ENCODE measurements around the gene KRT13. TPM values are rescaled to one million over a fixed set of nuclear protein-coding genes. Genes with fewer than 3 reads are reported as not detected.

The KRT13 gene
- total and polyA plus RNA-seq, 4 donors = 0.13 to 3.7 (median 2.8) TPM; not detected in 1

DNA sequence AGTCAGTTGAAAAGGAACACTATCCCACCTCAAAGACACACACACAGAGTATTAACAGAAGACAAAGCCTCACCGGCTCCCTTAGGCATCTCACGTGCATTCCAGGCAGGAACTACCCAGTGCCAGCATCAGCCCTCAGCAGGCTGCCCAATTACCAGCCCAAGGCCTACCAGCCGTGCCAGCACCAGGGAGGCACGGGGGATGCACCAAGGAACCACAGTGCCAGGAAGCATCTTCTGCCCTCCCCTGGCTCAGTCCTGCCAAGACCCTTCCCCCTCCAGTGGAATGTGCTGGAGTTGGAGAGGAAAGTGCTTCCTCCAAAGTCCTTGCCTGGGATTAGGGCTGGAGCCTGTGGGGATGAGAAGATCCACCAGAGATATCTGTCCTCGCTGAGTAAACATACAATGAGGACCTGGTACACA lies 33.7 kb upstream of the KRT13 start:
- Histone ChIP-seq H3K9ac (ENCODE audit: low read depth in 1 of 2, low read length in 2 of 2) (no peak overlapping the region), H3K27me3 (ENCODE audit: control insufficient read depth in 4 of 4, insufficient read depth in 4 of 4, low read length in 3 of 4) (peaks cover 0 to 2% (median 0%) of the 10 kb centered on the region in 4 donors), H3K4me3 (ENCODE audit: low read depth in 1 of 3, low read length in 3 of 3) (no peak overlapping the region), H3K36me3 (ENCODE audit: control insufficient read depth in 4 of 4, insufficient read depth in 3 of 4, low read depth in 1 of 4, low read length in 3 of 4) (no peaks in the 10 kb centered on the region), H3K4me1 (ENCODE audit: control insufficient read depth in 4 of 4, insufficient read depth in 4 of 4, low read length in 3 of 4) (no peaks in the 10 kb centered on the region), H3K27ac (ENCODE audit: low read depth in 1 of 2, low read length in 2 of 2) (no peak overlapping the region), H3K9me3 (ENCODE audit: control insufficient read depth in 4 of 4, low read length in 3 of 4) (no peaks in the 10 kb centered on the region)
- DNase-seq (ENCODE audit: low spot score) = no peak
- WGBS = 74% methylated on average over 5 of the region's 5 CpGs
- TF ChIP-seq, protein P1, sequence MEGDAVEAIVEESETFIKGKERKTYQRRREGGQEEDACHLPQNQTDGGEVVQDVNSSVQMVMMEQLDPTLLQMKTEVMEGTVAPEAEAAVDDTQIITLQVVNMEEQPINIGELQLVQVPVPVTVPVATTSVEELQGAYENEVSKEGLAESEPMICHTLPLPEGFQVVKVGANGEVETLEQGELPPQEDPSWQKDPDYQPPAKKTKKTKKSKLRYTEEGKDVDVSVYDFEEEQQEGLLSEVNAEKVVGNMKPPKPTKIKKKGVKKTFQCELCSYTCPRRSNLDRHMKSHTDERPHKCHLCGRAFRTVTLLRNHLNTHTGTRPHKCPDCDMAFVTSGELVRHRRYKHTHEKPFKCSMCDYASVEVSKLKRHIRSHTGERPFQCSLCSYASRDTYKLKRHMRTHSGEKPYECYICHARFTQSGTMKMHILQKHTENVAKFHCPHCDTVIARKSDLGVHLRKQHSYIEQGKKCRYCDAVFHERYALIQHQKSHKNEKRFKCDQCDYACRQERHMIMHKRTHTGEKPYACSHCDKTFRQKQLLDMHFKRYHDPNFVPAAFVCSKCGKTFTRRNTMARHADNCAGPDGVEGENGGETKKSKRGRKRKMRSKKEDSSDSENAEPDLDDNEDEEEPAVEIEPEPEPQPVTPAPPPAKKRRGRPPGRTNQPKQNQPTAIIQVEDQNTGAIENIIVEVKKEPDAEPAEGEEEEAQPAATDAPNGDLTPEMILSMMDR (IDR thresholded peaks at IDR 0.05; ENCODE audit: low read depth, low read length, missing input control) = no peak
- TF ChIP-seq, protein P2, sequence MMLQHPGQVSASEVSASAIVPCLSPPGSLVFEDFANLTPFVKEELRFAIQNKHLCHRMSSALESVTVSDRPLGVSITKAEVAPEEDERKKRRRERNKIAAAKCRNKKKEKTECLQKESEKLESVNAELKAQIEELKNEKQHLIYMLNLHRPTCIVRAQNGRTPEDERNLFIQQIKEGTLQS (IDR thresholded peaks at IDR 0.05) = no peak
- TF ChIP-seq, protein P3, sequence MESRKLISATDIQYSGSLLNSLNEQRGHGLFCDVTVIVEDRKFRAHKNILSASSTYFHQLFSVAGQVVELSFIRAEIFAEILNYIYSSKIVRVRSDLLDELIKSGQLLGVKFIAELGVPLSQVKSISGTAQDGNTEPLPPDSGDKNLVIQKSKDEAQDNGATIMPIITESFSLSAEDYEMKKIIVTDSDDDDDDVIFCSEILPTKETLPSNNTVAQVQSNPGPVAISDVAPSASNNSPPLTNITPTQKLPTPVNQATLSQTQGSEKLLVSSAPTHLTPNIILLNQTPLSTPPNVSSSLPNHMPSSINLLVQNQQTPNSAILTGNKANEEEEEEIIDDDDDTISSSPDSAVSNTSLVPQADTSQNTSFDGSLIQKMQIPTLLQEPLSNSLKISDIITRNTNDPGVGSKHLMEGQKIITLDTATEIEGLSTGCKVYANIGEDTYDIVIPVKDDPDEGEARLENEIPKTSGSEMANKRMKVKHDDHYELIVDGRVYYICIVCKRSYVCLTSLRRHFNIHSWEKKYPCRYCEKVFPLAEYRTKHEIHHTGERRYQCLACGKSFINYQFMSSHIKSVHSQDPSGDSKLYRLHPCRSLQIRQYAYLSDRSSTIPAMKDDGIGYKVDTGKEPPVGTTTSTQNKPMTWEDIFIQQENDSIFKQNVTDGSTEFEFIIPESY (IDR thresholded peaks at IDR 0.05) = no peak
- TF ChIP-seq JUND (IDR thresholded peaks at IDR 0.05) (no peak), SP1 (IDR thresholded peaks at IDR 0.05) (no peak)

DNA sequence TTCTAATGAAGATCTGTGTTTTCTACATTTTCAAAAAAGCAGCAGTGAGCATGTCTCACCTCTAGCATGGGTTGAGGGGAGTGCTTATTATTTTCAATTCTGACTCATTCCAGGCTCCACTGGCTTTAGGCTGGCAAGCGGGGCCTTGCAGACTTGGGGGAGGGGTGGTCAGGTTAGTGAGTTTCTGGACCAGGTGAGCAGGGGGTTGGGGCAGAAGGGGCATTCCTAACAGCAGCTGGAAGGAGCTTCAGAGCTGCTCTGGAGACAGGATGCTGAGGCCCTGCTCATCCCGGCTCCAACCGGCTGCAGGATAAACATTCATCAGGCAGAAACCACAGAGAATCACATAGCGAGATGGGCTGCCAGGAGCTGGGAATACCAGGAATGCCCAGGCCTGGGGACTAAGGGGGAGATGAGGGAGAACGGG lies 33.2 kb upstream of the KRT13 start:
- 80% methylated on average over 5 of the region's 5 CpGs for WGBS
- peaks cover 0 to 2% (median 0%) of the 10 kb centered on the region in 4 donors for H3K27me3 ChIP-seq (ENCODE audit: control insufficient read depth in 4 of 4, insufficient read depth in 4 of 4, low read length in 3 of 4)
- no peaks in the 10 kb centered on the region for H3K4me1 ChIP-seq (ENCODE audit: control insufficient read depth in 4 of 4, insufficient read depth in 4 of 4, low read length in 3 of 4)
- no peak overlapping the region for H3K27ac ChIP-seq (ENCODE audit: low read depth in 1 of 2, low read length in 2 of 2)
- no peak overlapping the region for H3K4me3 ChIP-seq (ENCODE audit: low read depth in 1 of 3, low read length in 3 of 3)
- no peaks in the 10 kb centered on the region for H3K9me3 ChIP-seq (ENCODE audit: control insufficient read depth in 4 of 4, low read length in 3 of 4)
- no peak for DNase-seq (ENCODE audit: low spot score)
- no peaks in the 10 kb centered on the region for H3K36me3 ChIP-seq (ENCODE audit: control insufficient read depth in 4 of 4, insufficient read depth in 3 of 4, low read depth in 1 of 4, low read length in 3 of 4)
- TF ChIP-seq RXRA (IDR thresholded peaks at IDR 0.05) = no peak
- TF ChIP-seq, protein P4, sequence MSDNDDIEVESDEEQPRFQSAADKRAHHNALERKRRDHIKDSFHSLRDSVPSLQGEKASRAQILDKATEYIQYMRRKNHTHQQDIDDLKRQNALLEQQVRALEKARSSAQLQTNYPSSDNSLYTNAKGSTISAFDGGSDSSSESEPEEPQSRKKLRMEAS (IDR thresholded peaks at IDR 0.05) = no peak
- no peak for TF ChIP-seq HNF4G (IDR thresholded peaks at IDR 0.05)
- TF ChIP-seq, protein P5, sequence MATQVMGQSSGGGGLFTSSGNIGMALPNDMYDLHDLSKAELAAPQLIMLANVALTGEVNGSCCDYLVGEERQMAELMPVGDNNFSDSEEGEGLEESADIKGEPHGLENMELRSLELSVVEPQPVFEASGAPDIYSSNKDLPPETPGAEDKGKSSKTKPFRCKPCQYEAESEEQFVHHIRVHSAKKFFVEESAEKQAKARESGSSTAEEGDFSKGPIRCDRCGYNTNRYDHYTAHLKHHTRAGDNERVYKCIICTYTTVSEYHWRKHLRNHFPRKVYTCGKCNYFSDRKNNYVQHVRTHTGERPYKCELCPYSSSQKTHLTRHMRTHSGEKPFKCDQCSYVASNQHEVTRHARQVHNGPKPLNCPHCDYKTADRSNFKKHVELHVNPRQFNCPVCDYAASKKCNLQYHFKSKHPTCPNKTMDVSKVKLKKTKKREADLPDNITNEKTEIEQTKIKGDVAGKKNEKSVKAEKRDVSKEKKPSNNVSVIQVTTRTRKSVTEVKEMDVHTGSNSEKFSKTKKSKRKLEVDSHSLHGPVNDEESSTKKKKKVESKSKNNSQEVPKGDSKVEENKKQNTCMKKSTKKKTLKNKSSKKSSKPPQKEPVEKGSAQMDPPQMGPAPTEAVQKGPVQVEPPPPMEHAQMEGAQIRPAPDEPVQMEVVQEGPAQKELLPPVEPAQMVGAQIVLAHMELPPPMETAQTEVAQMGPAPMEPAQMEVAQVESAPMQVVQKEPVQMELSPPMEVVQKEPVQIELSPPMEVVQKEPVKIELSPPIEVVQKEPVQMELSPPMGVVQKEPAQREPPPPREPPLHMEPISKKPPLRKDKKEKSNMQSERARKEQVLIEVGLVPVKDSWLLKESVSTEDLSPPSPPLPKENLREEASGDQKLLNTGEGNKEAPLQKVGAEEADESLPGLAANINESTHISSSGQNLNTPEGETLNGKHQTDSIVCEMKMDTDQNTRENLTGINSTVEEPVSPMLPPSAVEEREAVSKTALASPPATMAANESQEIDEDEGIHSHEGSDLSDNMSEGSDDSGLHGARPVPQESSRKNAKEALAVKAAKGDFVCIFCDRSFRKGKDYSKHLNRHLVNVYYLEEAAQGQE (IDR thresholded peaks at IDR 0.05) = no peak
- TF ChIP-seq HNF4A (conservative IDR thresholded peaks at IDR 0.05) = no peak
- TF ChIP-seq NR2F2 (IDR thresholded peaks at IDR 0.05) = no peak
- TF ChIP-seq, protein P2 (IDR thresholded peaks at IDR 0.05) = no peak
- no peak overlapping the region for H3K9ac ChIP-seq (ENCODE audit: low read depth in 1 of 2, low read length in 2 of 2)
